Measurements from ENCODE around the gene ATP2A3.

- TF ChIP-seq POLR2AphosphoS5 (IDR thresholded peaks at IDR 0.05; ENCODE audit: low read depth, low read length) (no peak), REST (IDR thresholded peaks at IDR 0.05; ENCODE audit: insufficient read depth in 1 of 2, low read depth in 2 of 2, low read length in 2 of 2) (no peak), TAF1 (IDR thresholded peaks at IDR 0.05; ENCODE audit: borderline replicate concordance, insufficient read depth, low read length) (no peak), SIN3A (IDR thresholded peaks at IDR 0.05; ENCODE audit: borderline replicate concordance, insufficient read depth, low read length) (no peak)
Observed at GRCh38 chr17:3925684-3926485, 38.4 kb downstream of the ATP2A3 start.

All from PFSK-1 (cell line).